HG02571 (cell line): Measurements from ENCODE around the gene CD300E.

Experiments
- ATAC-seq: cut with Tn5 transposase; IDR thresholded peaks from one replicate; pipeline ENCODE4 v1.9.1; 2021; ENCODE audit warnings: mild to moderate bottlenecking, moderate library complexity; ENCODE audit not compliant: unreplicated experiment

The CD300E gene

GRCh38 chr17:74569020-74570003, 54.2 kb downstream of the CD300E start:
- ATAC-seq = no peak

- ATAC-seq = no peak
Measured at GRCh38 chr17:74568106-74568873, 55.2 kb downstream of the CD300E start.

GRCh38 chr17:74567397-74567796, 56.1 kb downstream of the CD300E start, which contains the start of gene CD300H:
Gene CD300H, minus strand, starts transcription at chr17:74567509.
- ATAC-seq = no peak

- no peak for ATAC-seq
Measured at GRCh38 chr17:74566132-74566753, 57.3 kb downstream of the CD300E start.

- ATAC-seq = no peak
Measured at GRCh38 chr17:74565126-74565525, 58.4 kb downstream of the CD300E start.

- ATAC-seq = no peak
Measured at GRCh38 chr17:74563358-74563757, 60.2 kb downstream of the CD300E start.

- ATAC-seq = no peak
Measured at GRCh38 chr17:74561586-74561985, 62.0 kb downstream of the CD300E start.
